H9 (cell line): ENCODE measurements around the gene MFN2. TPM values are rescaled to one million over a fixed set of nuclear protein-coding genes. Genes with fewer than 3 reads are reported as not detected.
A peak's percentile ranks its signal among the peaks of the same experiment; 100 is the strongest.

Experiments used
- DNase-seq: peaks from one replicate; pipeline ENCODE4 v3.0.0-alpha.2; 2017
- H2AFZ ChIP-seq: one replicate; pipeline ENCODE4 v1.6.1; 2013; ENCODE audit warnings: mild to moderate bottlenecking, low read length, control low read depth, moderate library complexity
- H2AK5ac ChIP-seq: 2 replicates; pipeline ENCODE4 v1.6.1; 2013; ENCODE audit warnings: low read length, control low read depth, mixed read lengths; ENCODE audit not compliant: insufficient read length
- H2BK120ac ChIP-seq: one replicate; pipeline ENCODE4 v1.6.1; 2013; ENCODE audit warnings: low read depth, mild to moderate bottlenecking, low read length, control low read depth, inconsistent platforms; ENCODE audit not compliant: poor library complexity, severe bottlenecking
- H2BK12ac ChIP-seq: 2 replicates; pipeline ENCODE4 v1.6.1; 2013; ENCODE audit warnings: low read length, control low read depth, mixed read lengths, low read depth; ENCODE audit not compliant: insufficient read length
- H2BK15ac ChIP-seq: 2 replicates; pipeline ENCODE4 v1.6.1; 2013; ENCODE audit warnings: low read depth, low read length, control low read depth
- H2BK20ac ChIP-seq: one replicate; pipeline ENCODE4 v1.6.1; 2013; ENCODE audit warnings: low read depth, mild to moderate bottlenecking, low read length, control low read depth, inconsistent platforms; ENCODE audit not compliant: poor library complexity, severe bottlenecking
- H2BK5ac ChIP-seq: 2 replicates; pipeline ENCODE4 v1.6.1; 2013; ENCODE audit warnings: low read length, control low read depth, mixed read lengths; ENCODE audit not compliant: insufficient read length
- H3K14ac ChIP-seq: 2 replicates; pipeline ENCODE4 v1.6.1; 2013; ENCODE audit warnings: low read length, control low read depth; ENCODE audit not compliant: insufficient read depth
- H3K18ac ChIP-seq: 2 replicates; pipeline ENCODE4 v1.6.1; 2013; ENCODE audit warnings: low read depth, mild to moderate bottlenecking, mixed read lengths, low read length, control low read depth; ENCODE audit not compliant: insufficient read length
- H3K23ac ChIP-seq: 2 replicates; pipeline ENCODE4 v1.6.1; 2013; ENCODE audit warnings: low read length, control low read depth, mixed read lengths, low read depth; ENCODE audit not compliant: insufficient read length
- H3K23me2 ChIP-seq: 2 replicates; pipeline ENCODE4 v1.6.1; 2013; ENCODE audit warnings: low read depth, mild to moderate bottlenecking, mixed read lengths, low read length, control low read depth; ENCODE audit not compliant: insufficient read length, poor library complexity, severe bottlenecking
- H3K27ac ChIP-seq: 2 replicates; pipeline ENCODE4 v1.5.1; 2013; ENCODE audit warnings: low read length, control low read depth, mixed read lengths, low read depth; ENCODE audit not compliant: insufficient read length
- H3K27me3 ChIP-seq: 2 replicates; pipeline ENCODE4 v1.6.1; 2013; ENCODE audit warnings: low read length, control low read depth, inconsistent platforms; ENCODE audit not compliant: insufficient read depth
- H3K4ac ChIP-seq: 2 replicates; pipeline ENCODE4 v1.6.1; 2013; ENCODE audit warnings: low read depth, mild to moderate bottlenecking, control low read depth, inconsistent platforms, low read length, moderate library complexity
- H3K4me1 ChIP-seq: 2 replicates; pipeline ENCODE4 v1.6.1; 2013; ENCODE audit warnings: low read length, control low read depth, inconsistent platforms; ENCODE audit not compliant: insufficient read depth
- H3K4me2 ChIP-seq: 2 replicates; pipeline ENCODE4 v1.6.1; 2013; ENCODE audit warnings: low read length, control low read depth, mixed read lengths; ENCODE audit not compliant: insufficient read length, insufficient read depth
- H3K56ac ChIP-seq: 2 replicates; pipeline ENCODE4 v1.6.1; 2013; ENCODE audit warnings: low read depth, mild to moderate bottlenecking, mixed read lengths, low read length, control low read depth; ENCODE audit not compliant: insufficient read length
- H3K79me1 ChIP-seq: 2 replicates; pipeline ENCODE4 v1.6.1; 2013; ENCODE audit warnings: low read depth, mild to moderate bottlenecking, moderate library complexity, low read length, control low read depth, inconsistent platforms; ENCODE audit not compliant: insufficient read depth, poor library complexity, severe bottlenecking
- H3K79me2 ChIP-seq: 2 replicates; pipeline ENCODE4 v1.6.1; 2013; ENCODE audit warnings: low read length, control low read depth, inconsistent platforms; ENCODE audit not compliant: insufficient read depth
- H3K9ac ChIP-seq: 2 replicates; pipeline ENCODE4 v1.6.1; 2013; ENCODE audit warnings: low read length, control low read depth, mixed read lengths; ENCODE audit not compliant: insufficient read length; ENCODE audit errors: extremely low read depth
- H3K9me3 ChIP-seq: one replicate; pipeline ENCODE4 v1.6.1; 2013; ENCODE audit warnings: low read depth, low read length, inconsistent platforms; ENCODE audit not compliant: control insufficient read depth
- H3T11ph ChIP-seq: one replicate; pipeline ENCODE4 v1.6.1; 2013; ENCODE audit warnings: mild to moderate bottlenecking, low read length, control low read depth, inconsistent platforms
- H4K20me1 ChIP-seq: one replicate; pipeline ENCODE4 v1.6.1; 2013; ENCODE audit not compliant: control insufficient read depth, insufficient read length, insufficient read depth
- H4K5ac ChIP-seq: 2 replicates; pipeline ENCODE4 v1.6.1; 2013; ENCODE audit warnings: low read depth, mild to moderate bottlenecking, mixed read lengths, low read length, control low read depth; ENCODE audit not compliant: insufficient read length
- H4K8ac ChIP-seq: replicated peaks from 2 replicates; pipeline ENCODE4 v1.6.1; 2013; ENCODE audit warnings: low read length, control low read depth, mixed read lengths, low read depth; ENCODE audit not compliant: insufficient read length
- H4K91ac ChIP-seq: 2 replicates; pipeline ENCODE4 v1.6.1; 2013; ENCODE audit warnings: low read depth, mild to moderate bottlenecking, moderate library complexity, mixed read lengths, low read length, control low read depth; ENCODE audit not compliant: insufficient read length
- H3K27ac Mint-ChIP-seq, 3 experiments: 2 replicates in 2 of 3; 3 replicates in 1 of 3; pipeline ENCODE4 v1.8.0; 2020 to 2021; ENCODE audit warnings: mixed read lengths in 3 of 3, mild to moderate bottlenecking in 1 of 3, moderate library complexity in 1 of 3
- H3K27me3 Mint-ChIP-seq: 2 replicates; pipeline ENCODE4 v1.8.0; 2021; ENCODE audit warnings: low read depth, mild to moderate bottlenecking, moderate library complexity, mixed read lengths
- H3K36me3 Mint-ChIP-seq, 3 experiments: 2 replicates in 2 of 3; 3 replicates in 1 of 3; pipeline ENCODE4 v1.8.0; 2020 to 2021; ENCODE audit warnings: low read depth in 3 of 3, mixed read lengths in 3 of 3; ENCODE audit not compliant: insufficient read depth in 1 of 3
- H3K4me1 Mint-ChIP-seq, 2 experiments: 2 replicates each; pipeline ENCODE4 v1.8.0; 2020; ENCODE audit warnings: mixed read lengths in 2 of 2
- H3K4me3 Mint-ChIP-seq, 2 experiments: 2 replicates in 1 of 2; 3 replicates in 1 of 2; pipeline ENCODE4 v1.8.0; 2020 to 2021; ENCODE audit warnings: mild to moderate bottlenecking in 2 of 2, mixed read lengths in 2 of 2, moderate library complexity in 1 of 2
- H3K9me3 Mint-ChIP-seq, 2 experiments: 2 replicates in 1 of 2; 3 replicates in 1 of 2; pipeline ENCODE4 v1.8.0; 2020; ENCODE audit warnings: mild to moderate bottlenecking in 2 of 2, mixed read lengths in 2 of 2, moderate library complexity in 1 of 2
- WGBS: extraction: QIAGEN DNeasy Blood & Tissue Kit; methylation state at CpG from one replicate; pipeline ENCODE4 v1.1.7; 2013; ENCODE audit warnings: missing lambda C conversion rate, low lambda C conversion rate, mixed read lengths; ENCODE audit not compliant: insufficient read length; ENCODE audit errors: extremely low coverage; 5-methylcytosine and 5-hydroxymethylcytosine counted together
- total RNA-seq: library from RNA; stranded (reverse); gene quantifications from 2 replicates; pipeline ENCODE4 v1.2.1, GENCODE V29; 2021
- TF ChIP-seq, protein P1 (sequence below): fragments of 200-600 bp; sonication (generic); conservative IDR thresholded peaks from 3 replicates; pipeline ENCODE4 v1.8.0; 2021; ENCODE audit warnings: antibody characterized with exemption, mild to moderate bottlenecking

The MFN2 gene
- total RNA-seq, 1 experiment from 2014 or later = 61.4 TPM

DNA sequence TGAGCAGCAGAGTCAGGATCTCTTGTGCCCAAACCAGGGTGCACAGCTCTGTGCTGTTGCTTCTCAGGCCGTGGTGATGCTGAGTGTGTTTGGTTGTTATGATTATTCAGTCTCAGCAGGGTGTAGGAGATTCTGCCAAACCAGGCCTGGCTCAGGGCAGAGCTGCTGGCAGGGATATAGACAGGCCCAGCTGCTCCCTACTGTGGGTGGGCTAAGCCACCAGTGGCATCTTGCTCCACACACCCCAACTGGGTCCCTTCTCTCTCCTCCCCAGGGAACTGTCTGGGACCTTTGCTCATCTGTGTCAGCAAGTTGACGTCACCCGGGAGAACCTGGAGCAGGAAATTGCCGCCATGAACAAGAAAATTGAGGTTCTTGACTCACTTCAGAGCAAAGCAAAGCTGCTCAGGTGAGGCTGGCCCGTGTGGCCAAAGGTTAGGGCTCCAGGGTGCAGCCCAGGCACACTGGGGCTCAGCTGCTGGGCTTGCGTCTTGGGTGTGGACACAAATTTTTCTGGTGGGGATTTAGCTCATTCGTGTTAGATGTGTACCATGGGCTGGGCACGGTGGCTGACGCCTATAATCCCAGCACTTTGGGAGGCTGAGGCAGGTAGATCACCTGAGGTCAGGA is 29.2 kb downstream of the MFN2 start:
- H4K91ac ChIP-seq = no peak overlapping the region
- no peak overlapping the region for H3K23ac ChIP-seq
- H3K56ac ChIP-seq = no peak overlapping the region
- H2AFZ ChIP-seq = no peak overlapping the region
- H4K20me1 ChIP-seq = no peaks in the 10 kb centered on the region
- Mint-ChIP-seq H3K4me1 (peaks cover 2 to 5% of the 10 kb centered on the region in 2 experiments; a peak in 3 of 4 replicates), H3K4me3 (no peak overlapping the region), H3K27me3 (no peaks in the 10 kb centered on the region), H3K27ac (peak overlapping the region in 2 of 3 experiments; percentile 27 to 32; a peak in 1 of 7 replicates), H3K9me3 (peaks cover 6 to 13% of the 10 kb centered on the region in 2 experiments; a peak in 3 of 5 replicates), H3K36me3 (peaks cover 64 to 86% (median 85%) of the 10 kb centered on the region in 3 experiments)
- H2AK5ac ChIP-seq = no peak overlapping the region
- H2BK12ac ChIP-seq = no peak overlapping the region
- H3K14ac ChIP-seq = no peak overlapping the region
- TF ChIP-seq, protein P1, sequence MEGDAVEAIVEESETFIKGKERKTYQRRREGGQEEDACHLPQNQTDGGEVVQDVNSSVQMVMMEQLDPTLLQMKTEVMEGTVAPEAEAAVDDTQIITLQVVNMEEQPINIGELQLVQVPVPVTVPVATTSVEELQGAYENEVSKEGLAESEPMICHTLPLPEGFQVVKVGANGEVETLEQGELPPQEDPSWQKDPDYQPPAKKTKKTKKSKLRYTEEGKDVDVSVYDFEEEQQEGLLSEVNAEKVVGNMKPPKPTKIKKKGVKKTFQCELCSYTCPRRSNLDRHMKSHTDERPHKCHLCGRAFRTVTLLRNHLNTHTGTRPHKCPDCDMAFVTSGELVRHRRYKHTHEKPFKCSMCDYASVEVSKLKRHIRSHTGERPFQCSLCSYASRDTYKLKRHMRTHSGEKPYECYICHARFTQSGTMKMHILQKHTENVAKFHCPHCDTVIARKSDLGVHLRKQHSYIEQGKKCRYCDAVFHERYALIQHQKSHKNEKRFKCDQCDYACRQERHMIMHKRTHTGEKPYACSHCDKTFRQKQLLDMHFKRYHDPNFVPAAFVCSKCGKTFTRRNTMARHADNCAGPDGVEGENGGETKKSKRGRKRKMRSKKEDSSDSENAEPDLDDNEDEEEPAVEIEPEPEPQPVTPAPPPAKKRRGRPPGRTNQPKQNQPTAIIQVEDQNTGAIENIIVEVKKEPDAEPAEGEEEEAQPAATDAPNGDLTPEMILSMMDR = no peak
- H2BK15ac ChIP-seq = no peak overlapping the region
- no peak overlapping the region for H4K8ac ChIP-seq
- H3K79me2 ChIP-seq = no peaks in the 10 kb centered on the region
- no peak overlapping the region for H2BK20ac ChIP-seq
- H3K23me2 ChIP-seq = no peaks in the 10 kb centered on the region
- no peak overlapping the region for H4K5ac ChIP-seq
- no peak overlapping the region for H3K18ac ChIP-seq
- no peaks in the 10 kb centered on the region; the same call in 1 of the 2 replicates for H3K4me1 ChIP-seq
- no peaks in the 10 kb centered on the region for H3K79me1 ChIP-seq
- DNase-seq = no peak
- no peak overlapping the region for H3K9ac ChIP-seq
- no peak overlapping the region for H3K4ac ChIP-seq
- no CpG with 5 or more reads among the region's 9 CpGs for WGBS
- no peak overlapping the region for H3K4me2 ChIP-seq
- no peak overlapping the region for H2BK120ac ChIP-seq
- no peak overlapping the region for H3K27ac ChIP-seq
- H3K9me3 ChIP-seq = no peaks in the 10 kb centered on the region
- H3K27me3 ChIP-seq = no peaks in the 10 kb centered on the region
- H3T11ph ChIP-seq = no peak overlapping the region
- H2BK5ac ChIP-seq = no peak overlapping the region
